Trophoblast cell (in vitro differentiated cells and primary cell): ENCODE measurements around the gene MRPL3.

Source experiments
- DNase-seq, 2 donors: peaks; one replicate each; pipeline ENCODE4 v3.0.0-alpha.2; 2016
- H2AFZ ChIP-seq: 2 replicates; pipeline ENCODE4 v1.6.1; 2013; ENCODE audit warnings: low read length, moderate library complexity, mild to moderate bottlenecking; ENCODE audit not compliant: insufficient read depth, poor library complexity
- H2AK5ac ChIP-seq: 2 replicates; pipeline ENCODE4 v1.6.1; 2013; ENCODE audit warnings: mild to moderate bottlenecking, low read length
- H2BK120ac ChIP-seq: 2 replicates; pipeline ENCODE4 v1.6.1; 2013; ENCODE audit warnings: low read length, mild to moderate bottlenecking, moderate library complexity; ENCODE audit not compliant: insufficient read depth, poor library complexity
- H2BK12ac ChIP-seq: 2 replicates; pipeline ENCODE4 v1.6.1; 2013; ENCODE audit warnings: mild to moderate bottlenecking, low read length, moderate library complexity
- H2BK5ac ChIP-seq: 2 replicates; pipeline ENCODE4 v1.6.1; 2013; ENCODE audit warnings: low read length, low read depth, moderate library complexity, mild to moderate bottlenecking; ENCODE audit not compliant: poor library complexity
- H3K14ac ChIP-seq: 2 replicates; pipeline ENCODE4 v1.6.1; 2013; ENCODE audit warnings: mild to moderate bottlenecking, low read length
- H3K18ac ChIP-seq: 2 replicates; pipeline ENCODE4 v1.6.1; 2013; ENCODE audit warnings: mild to moderate bottlenecking, low read length
- H3K23ac ChIP-seq: 2 replicates; pipeline ENCODE4 v1.6.1; 2013; ENCODE audit warnings: low read length
- H3K27ac ChIP-seq: 2 replicates; pipeline ENCODE4 v1.5.1; 2013; ENCODE audit warnings: low read depth, mild to moderate bottlenecking, inconsistent platforms, low read length, moderate library complexity
- H3K27me3 ChIP-seq: 2 replicates; pipeline ENCODE4 v1.6.1; 2013; ENCODE audit warnings: inconsistent platforms, mild to moderate bottlenecking, low read length, moderate library complexity; ENCODE audit not compliant: insufficient read depth
- H3K36me3 ChIP-seq, 2 experiments: 1 replicate in 1 of 2; 2 replicates in 1 of 2; pipeline ENCODE4 v1.6.1; 2013; ENCODE audit warnings: low read length in 2 of 2, mild to moderate bottlenecking in 2 of 2, moderate library complexity in 1 of 2; ENCODE audit not compliant: insufficient read depth in 2 of 2, control insufficient read depth in 1 of 2
- H3K4ac ChIP-seq: 2 replicates; pipeline ENCODE4 v1.6.1; 2013; ENCODE audit warnings: low read depth, mild to moderate bottlenecking, low read length, moderate library complexity
- H3K4me1 ChIP-seq, 2 experiments: 1 replicate in 1 of 2; 2 replicates in 1 of 2; pipeline ENCODE4 v1.6.1; 2013; ENCODE audit warnings: low read length in 2 of 2, mild to moderate bottlenecking in 2 of 2, moderate library complexity in 1 of 2; ENCODE audit not compliant: insufficient read depth in 2 of 2, control insufficient read depth in 1 of 2
- H3K4me2 ChIP-seq: 2 replicates; pipeline ENCODE4 v1.6.1; 2013; ENCODE audit warnings: inconsistent platforms, mild to moderate bottlenecking, low read length, moderate library complexity
- H3K4me3 ChIP-seq: 2 replicates; pipeline ENCODE4 v1.5.1; 2013; ENCODE audit warnings: mild to moderate bottlenecking, low read depth, low read length, inconsistent platforms
- H3K79me1 ChIP-seq: one replicate; pipeline ENCODE4 v1.6.1; 2013; ENCODE audit warnings: low read length
- H3K79me2 ChIP-seq: 2 replicates; pipeline ENCODE4 v1.6.1; 2013; ENCODE audit warnings: low read length, mild to moderate bottlenecking; ENCODE audit not compliant: control insufficient read depth, insufficient read depth, poor library complexity
- H3K9ac ChIP-seq: 2 replicates; pipeline ENCODE4 v1.6.1; 2013; ENCODE audit warnings: mild to moderate bottlenecking, low read length
- H3K9me3 ChIP-seq: 2 replicates; pipeline ENCODE4 v1.6.1; 2013; ENCODE audit warnings: low read depth, mild to moderate bottlenecking, control low read depth, inconsistent platforms, low read length; ENCODE audit not compliant: insufficient read depth
- H4K12ac ChIP-seq: 2 replicates; pipeline ENCODE4 v1.6.1; 2013; ENCODE audit warnings: low read depth, mild to moderate bottlenecking, low read length, moderate library complexity
- H4K8ac ChIP-seq: 2 replicates; pipeline ENCODE4 v1.6.1; 2013; ENCODE audit warnings: low read depth, mild to moderate bottlenecking, low read length, moderate library complexity
- H4K91ac ChIP-seq: one replicate; pipeline ENCODE4 v1.6.1; 2013; ENCODE audit warnings: low read depth, mild to moderate bottlenecking, low read length, moderate library complexity
- WGBS: extraction: QIAGEN DNeasy Blood & Tissue Kit; methylation state at CpG from one replicate; pipeline ENCODE4 v1.1.7; 2013; ENCODE audit warnings: missing lambda C conversion rate; ENCODE audit not compliant: insufficient read length, insufficient coverage; ENCODE audit errors: extremely low coverage; 5-methylcytosine and 5-hydroxymethylcytosine counted together

The MRPL3 gene

GRCh38 chr3:131477813-131478212, 25.0 kb downstream of the MRPL3 start:
- no peak overlapping the region for H2AFZ ChIP-seq
- H4K8ac ChIP-seq = no peak overlapping the region
- no peak overlapping the region for H3K27ac ChIP-seq
- H2BK12ac ChIP-seq = no peak overlapping the region
- no peak overlapping the region for H4K12ac ChIP-seq
- no peaks in the 10 kb centered on the region for H3K79me1 ChIP-seq
- no peak overlapping the region for H3K23ac ChIP-seq
- H2BK5ac ChIP-seq = no peak overlapping the region
- no peaks in the 10 kb centered on the region for H3K9me3 ChIP-seq
- H3K27me3 ChIP-seq = no peaks in the 10 kb centered on the region
- no peak for DNase-seq
- no peak overlapping the region for H3K18ac ChIP-seq
- H2AK5ac ChIP-seq = no peak overlapping the region
- H3K4me3 ChIP-seq = no peak overlapping the region
- H3K79me2 ChIP-seq = no peaks in the 10 kb centered on the region
- no peak overlapping the region for H4K91ac ChIP-seq
- H2BK120ac ChIP-seq = no peak overlapping the region
- H3K36me3 ChIP-seq = no peaks in the 10 kb centered on the region
- WGBS = no CpG with 5 or more reads among the region's 3 CpGs
- no peaks in the 10 kb centered on the region for H3K4me1 ChIP-seq
- H3K14ac ChIP-seq = no peak overlapping the region
- no peak overlapping the region for H3K9ac ChIP-seq
- no peak overlapping the region for H3K4ac ChIP-seq
- no peak overlapping the region for H3K4me2 ChIP-seq

- Histone ChIP-seq H3K4me1 (no peaks in the 10 kb centered on the region), H3K23ac (no peak overlapping the region), H3K4me3 (no peak overlapping the region), H3K18ac (no peak overlapping the region), H3K14ac (no peak overlapping the region), H2AFZ (no peak overlapping the region), H3K79me2 (no peaks in the 10 kb centered on the region), H2BK5ac (no peak overlapping the region), H3K36me3 (peaks cover 0 to 6% of the 10 kb centered on the region in 2 experiments), H4K12ac (no peak overlapping the region), H3K9me3 (no peaks in the 10 kb centered on the region), H4K8ac (no peak overlapping the region), H4K91ac (no peak overlapping the region), H2BK12ac (no peak overlapping the region), H2BK120ac (no peak overlapping the region), H3K27me3 (no peaks in the 10 kb centered on the region), H3K27ac (no peak overlapping the region), H2AK5ac (no peak overlapping the region), H3K9ac (no peak overlapping the region), H3K4ac (no peak overlapping the region), H3K4me2 (no peak overlapping the region), H3K79me1 (no peaks in the 10 kb centered on the region)
- no peak for DNase-seq
Observed at GRCh38 chr3:131474115-131474514, 28.7 kb downstream of the MRPL3 start.

GRCh38 chr3:131470377-131470776, 32.4 kb downstream of the MRPL3 start:
- Histone ChIP-seq H3K23ac (no peak overlapping the region), H3K4ac (no peak overlapping the region), H3K18ac (no peak overlapping the region), H2AK5ac (no peak overlapping the region), H4K91ac (no peak overlapping the region), H2AFZ (no peak overlapping the region), H3K9me3 (no peaks in the 10 kb centered on the region), H3K4me1 (no peaks in the 10 kb centered on the region), H3K79me2 (no peaks in the 10 kb centered on the region), H2BK12ac (no peak overlapping the region), H3K9ac (no peak overlapping the region), H4K8ac (no peak overlapping the region), H3K79me1 (no peaks in the 10 kb centered on the region), H2BK5ac (no peak overlapping the region), H4K12ac (no peak overlapping the region), H2BK120ac (no peak overlapping the region), H3K14ac (no peak overlapping the region), H3K36me3 (peaks cover 0 to 9% of the 10 kb centered on the region in 2 experiments), H3K4me3 (no peak overlapping the region), H3K27ac (no peak overlapping the region), H3K27me3 (no peaks in the 10 kb centered on the region), H3K4me2 (no peak overlapping the region)
- WGBS = 100% methylated on average over 1 of the region's 2 CpGs
- no peak for DNase-seq

- Histone ChIP-seq H3K18ac (no peak overlapping the region), H3K4me1 (no peaks in the 10 kb centered on the region), H3K4ac (no peak overlapping the region), H3K4me3 (no peak overlapping the region), H2BK120ac (no peak overlapping the region), H3K27me3 (no peaks in the 10 kb centered on the region), H3K79me1 (no peaks in the 10 kb centered on the region), H4K12ac (no peak overlapping the region), H2AK5ac (no peak overlapping the region), H4K8ac (no peak overlapping the region), H3K9me3 (no peaks in the 10 kb centered on the region), H3K27ac (no peak overlapping the region), H3K9ac (no peak overlapping the region), H4K91ac (no peak overlapping the region), H3K79me2 (no peaks in the 10 kb centered on the region), H2BK5ac (no peak overlapping the region), H3K4me2 (no peak overlapping the region), H2AFZ (no peak overlapping the region), H3K36me3 (peaks cover 3 to 5% of the 10 kb centered on the region in 2 experiments), H3K14ac (no peak overlapping the region), H2BK12ac (no peak overlapping the region), H3K23ac (no peak overlapping the region)
- no CpG with 5 or more reads among the region's 3 CpGs for WGBS
- no peak for DNase-seq
Observed at GRCh38 chr3:131458653-131459052, 44.1 kb downstream of the MRPL3 start.
